K562 (cell line): ENCODE results near the gene HSPA1L. TPM values are rescaled to one million over a fixed set of nuclear protein-coding genes. Genes with fewer than 3 reads are reported as not detected.

Experiments
- CBX3 ChIP-seq, 2 experiments: IDR thresholded peaks; 1 replicate in 1 of 2; 2 replicates in 1 of 2; pipeline ENCODE4 v1.6.1; 2012; ENCODE audit warnings: inconsistent platforms in 2 of 2, low read length in 2 of 2, borderline replicate concordance in 1 of 2, control low read depth in 1 of 2
- CBX5 ChIP-seq: IDR thresholded peaks from 2 replicates; pipeline ENCODE4 v1.6.1; 2014; ENCODE audit warnings: low read depth, borderline replicate concordance
- DLX4 ChIP-seq: fragments of 250-450 bp; sonication (Bioruptor Pico); IDR thresholded peaks from 2 replicates; pipeline ENCODE4 v1.6.1; 2021; ENCODE audit warnings: mild to moderate bottlenecking
- DNMT1 ChIP-seq: fragments of 450-650 bp; IDR thresholded peaks from 2 replicates; pipeline ENCODE4 v1.6.1; 2016; ENCODE audit warnings: antibody characterized with exemption, mild to moderate bottlenecking
- DPF2 ChIP-seq: fragments of 450-650 bp; IDR thresholded peaks from 2 replicates; pipeline ENCODE4 v1.6.1; 2016
- ELK3 ChIP-seq: fragments of 450-650 bp; formaldehyde crosslinking; IDR thresholded peaks from 2 replicates; pipeline ENCODE4 v1.4.0; 2020; ENCODE audit warnings: mild to moderate bottlenecking
- HDAC3 ChIP-seq: fragments of 450-650 bp; IDR thresholded peaks from 2 replicates; pipeline ENCODE4 v1.6.1; 2018; ENCODE audit warnings: borderline replicate concordance, mild to moderate bottlenecking, moderate library complexity; ENCODE audit not compliant: partially characterized antibody
- L3MBTL2 ChIP-seq: fragments of 450-650 bp; IDR thresholded peaks from 2 replicates; pipeline ENCODE4 v1.6.1; 2016; ENCODE audit warnings: mild to moderate bottlenecking, moderate library complexity
- MCM7 ChIP-seq, 2 experiments: fragments of 450-650 bp; IDR thresholded peaks; 2 replicates each; pipeline ENCODE4 v1.6.1; 2016 to 2018
- MXI1 ChIP-seq: IDR thresholded peaks from 2 replicates; pipeline ENCODE4 v1.6.1; 2011; ENCODE audit warnings: low read depth, mild to moderate bottlenecking, improper control_type of control experiment, low read length
- PML ChIP-seq: IDR thresholded peaks from 2 replicates; pipeline ENCODE4 v1.6.1; 2012; ENCODE audit warnings: low read length, inconsistent platforms
- SAFB ChIP-seq: fragments of 200-400 bp; formaldehyde crosslinking; IDR thresholded peaks from 2 replicates; pipeline ENCODE4 v1.6.1; 2017; ENCODE audit warnings: low read depth, low read length, borderline replicate concordance
- TAF15 ChIP-seq: fragments of 200-400 bp; formaldehyde crosslinking; IDR thresholded peaks from 2 replicates; pipeline ENCODE4 v1.6.1; 2017; ENCODE audit warnings: mild to moderate bottlenecking, low read depth, low read length, moderate library complexity
- TCFL5 ChIP-seq: fragments of 250-450 bp; sonication (Bioruptor Pico); conservative IDR thresholded peaks from 2 replicates; pipeline ENCODE4 v1.6.1; 2021; ENCODE audit warnings: mild to moderate bottlenecking, moderate library complexity, matching md5 sums
- XRCC4 ChIP-seq: IDR thresholded peaks from one replicate; pipeline ENCODE4 v1.6.1; 2011; ENCODE audit not compliant: insufficient read depth, insufficient read length; ENCODE audit errors: extremely low read depth
- ZNF124 ChIP-seq: sonication (generic); formaldehyde crosslinking; IDR thresholded peaks from 2 replicates; pipeline ENCODE4 v1.8.1; 2022; ENCODE audit warnings: missing genetic modification reagents
- ZNF165 ChIP-seq: fragments of 250-450 bp; sonication (Bioruptor Pico); IDR thresholded peaks from 2 replicates; pipeline ENCODE4 v1.4.0; 2020; ENCODE audit warnings: borderline replicate concordance
- ZNF23 ChIP-seq: fragments of 250-450 bp; sonication (Bioruptor Pico); IDR thresholded peaks from 2 replicates; pipeline ENCODE4 v1.4.0; 2020; ENCODE audit warnings: mild to moderate bottlenecking
- ZNF584 ChIP-seq: fragments of 200-800 bp; sonication (Bioruptor generic); IDR thresholded peaks from 2 replicates; pipeline ENCODE4 v1.6.1; 2016; ENCODE audit warnings: low read depth, mild to moderate bottlenecking, missing genetic modification characterization, missing compliant biosample characterization
- polyA plus RNA-seq, 8 experiments: library from polyadenylated mRNA; depleted of rRNA in 4 of 8; stranded (reverse) in 5 of 8; unstranded in 3 of 8; fragments of >200 nt; fragmentation: Nextera tagmentation in 2 of 8; fragmentation: Illumina TruSeq in 1 of 8; extraction: Ambion mirVana in 2 of 8; extraction: Trizol in 1 of 8; gene quantifications; 2 replicates each; pipeline versions ENCODE4 v1.2.1 to v1.2.3, GENCODE V29; 2011 to 2014; ENCODE audit warnings: inconsistent platforms in 1 of 8, missing spikeins in 1 of 8
- total RNA-seq, 7 experiments: library from RNA; depleted of rRNA in 6 of 7; stranded (reverse); fragments of >200 nt in 6 of 7; fragmentation: Illumina TruSeq in 2 of 7; extraction: Trizol in 2 of 7; gene quantifications; 2 replicates each; pipeline versions ENCODE4 v1.2.1 to v1.2.3, GENCODE V29; 2011 to 2021; ENCODE audit warnings: low replicate concordance in 1 of 7
- TF ChIP-seq, protein P1 (sequence below), 3 experiments: fragments of 200-800 bp in 1 of 3; sonication (Bioruptor generic) in 1 of 3; sonication (generic) in 1 of 3; formaldehyde crosslinking in 1 of 3; IDR thresholded peaks; 2 replicates each; pipeline versions ENCODE4 v1.6.1 to v1.8.0; 2016 to 2022; ENCODE audit warnings: mild to moderate bottlenecking in 2 of 3, missing compliant biosample characterization in 2 of 3, missing genetic modification characterization in 2 of 3, missing genetic modification reagents in 1 of 3
- TF ChIP-seq, protein P2 (sequence below): sonication (generic); formaldehyde crosslinking; IDR thresholded peaks from 2 replicates; pipeline ENCODE4 v1.8.1; 2023; ENCODE audit warnings: mild to moderate bottlenecking, missing genetic modification reagents
- TF ChIP-seq, protein P3 (sequence below), 2 experiments: fragments of 450-650 bp; conservative IDR thresholded peaks; 2 replicates each; pipeline ENCODE4 v1.6.1; 2017; ENCODE audit warnings: mild to moderate bottlenecking in 2 of 2, moderate library complexity in 2 of 2

HSPA1L gene
- total and polyA plus RNA-seq, 9 of the 15 experiments (the other 6 are each of a cell fraction or from before 2014, with no cell fraction given): 0.14 to 2.1 (median 1.3) TPM

- TF ChIP-seq, protein P1, sequence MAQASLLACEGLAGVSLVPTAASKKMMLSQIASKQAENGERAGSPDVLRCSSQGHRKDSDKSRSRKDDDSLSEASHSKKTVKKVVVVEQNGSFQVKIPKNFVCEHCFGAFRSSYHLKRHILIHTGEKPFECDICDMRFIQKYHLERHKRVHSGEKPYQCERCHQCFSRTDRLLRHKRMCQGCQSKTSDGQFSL (CRISPR knock-in tag; IDR thresholded peaks at IDR 0.05): peak; percentile 73
- TF ChIP-seq, protein P1 (tag; IDR thresholded peaks at IDR 0.05): peak; percentile 10 to 97; a peak in 2 of 4 replicates
- TF ChIP-seq MCM7 (IDR thresholded peaks at IDR 0.05): no peak
- TF ChIP-seq TAF15: no peak
- TF ChIP-seq L3MBTL2: no peak
- TF ChIP-seq CBX3 (IDR thresholded peaks at IDR 0.05; ENCODE audit: borderline replicate concordance in 1 of 2, low read length in 2 of 2): peak in 1 of 2 experiments; percentile 30; a peak in 1 of 3 replicates
- TF ChIP-seq, protein P2, sequence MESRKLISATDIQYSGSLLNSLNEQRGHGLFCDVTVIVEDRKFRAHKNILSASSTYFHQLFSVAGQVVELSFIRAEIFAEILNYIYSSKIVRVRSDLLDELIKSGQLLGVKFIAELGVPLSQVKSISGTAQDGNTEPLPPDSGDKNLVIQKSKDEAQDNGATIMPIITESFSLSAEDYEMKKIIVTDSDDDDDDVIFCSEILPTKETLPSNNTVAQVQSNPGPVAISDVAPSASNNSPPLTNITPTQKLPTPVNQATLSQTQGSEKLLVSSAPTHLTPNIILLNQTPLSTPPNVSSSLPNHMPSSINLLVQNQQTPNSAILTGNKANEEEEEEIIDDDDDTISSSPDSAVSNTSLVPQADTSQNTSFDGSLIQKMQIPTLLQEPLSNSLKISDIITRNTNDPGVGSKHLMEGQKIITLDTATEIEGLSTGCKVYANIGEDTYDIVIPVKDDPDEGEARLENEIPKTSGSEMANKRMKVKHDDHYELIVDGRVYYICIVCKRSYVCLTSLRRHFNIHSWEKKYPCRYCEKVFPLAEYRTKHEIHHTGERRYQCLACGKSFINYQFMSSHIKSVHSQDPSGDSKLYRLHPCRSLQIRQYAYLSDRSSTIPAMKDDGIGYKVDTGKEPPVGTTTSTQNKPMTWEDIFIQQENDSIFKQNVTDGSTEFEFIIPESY (CRISPR knock-in tag): peak; percentile 33; the same call in 1 of the 2 replicates
- 0 out of 2 replicates have a peak, but pooled peaks have one; percentile 7 for TF ChIP-seq ZNF165 (CRISPR knock-in tag)
- no peak for TF ChIP-seq DPF2
- peak; percentile 57; the same call in 1 of the 2 replicates for TF ChIP-seq DNMT1
- no peak for TF ChIP-seq ZNF584
- no peak for TF ChIP-seq HDAC3
- peak; percentile 7; the same call in 1 of the 2 replicates for TF ChIP-seq TCFL5 (CRISPR knock-in tag)
- no peak for TF ChIP-seq XRCC4
- no peak for TF ChIP-seq DLX4 (CRISPR knock-in tag)
- TF ChIP-seq ELK3 (CRISPR knock-in tag): no peak
- no peak for TF ChIP-seq MXI1
- TF ChIP-seq PML: peak; percentile 75
- TF ChIP-seq ZNF124 (CRISPR knock-in tag): no peak
- TF ChIP-seq, protein P3, sequence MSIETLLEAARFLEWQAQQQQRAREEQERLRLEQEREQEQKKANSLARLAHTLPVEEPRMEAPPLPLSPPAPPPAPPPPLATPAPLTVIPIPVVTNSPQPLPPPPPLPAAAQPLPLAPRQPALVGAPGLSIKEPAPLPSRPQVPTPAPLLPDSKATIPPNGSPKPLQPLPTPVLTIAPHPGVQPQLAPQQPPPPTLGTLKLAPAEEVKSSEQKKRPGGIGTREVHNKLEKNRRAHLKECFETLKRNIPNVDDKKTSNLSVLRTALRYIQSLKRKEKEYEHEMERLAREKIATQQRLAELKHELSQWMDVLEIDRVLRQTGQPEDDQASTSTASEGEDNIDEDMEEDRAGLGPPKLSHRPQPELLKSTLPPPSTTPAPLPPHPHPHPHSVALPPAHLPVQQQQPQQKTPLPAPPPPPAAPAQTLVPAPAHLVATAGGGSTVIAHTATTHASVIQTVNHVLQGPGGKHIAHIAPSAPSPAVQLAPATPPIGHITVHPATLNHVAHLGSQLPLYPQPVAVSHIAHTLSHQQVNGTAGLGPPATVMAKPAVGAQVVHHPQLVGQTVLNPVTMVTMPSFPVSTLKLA (conservative IDR thresholded peaks at IDR 0.05): no peak
- TF ChIP-seq SAFB: no peak
- TF ChIP-seq ZNF23 (CRISPR knock-in tag): no peak
- no peak; the same call in 1 of the 2 replicates for TF ChIP-seq CBX5
Measured at GRCh38 chr6:31822036-31822821, 7.1 kb upstream of the HSPA1L start (continued).
